Keratinocyte (primary cell): ENCODE measurements around the gene CTDSP2.

ENCODE experiments used
- CTCF ChIP-seq, 3 experiments: IDR thresholded peaks in 1 of 3; conservative IDR thresholded peaks in 1 of 3; optimal IDR thresholded peaks in 1 of 3; 2 replicates in 2 of 3; 3 replicates in 1 of 3; pipeline versions ENCODE3 to v1.5.1; 2011; ENCODE audit warnings: low read length in 3 of 3, mild to moderate bottlenecking in 3 of 3, moderate library complexity in 2 of 3, control low read depth in 1 of 3, inconsistent platforms in 1 of 3; ENCODE audit not compliant: insufficient read depth in 2 of 3; ENCODE audit errors: extremely low read depth in 1 of 3
- EZH2 ChIP-seq: IDR thresholded peaks from one replicate; pipeline ENCODE4 v1.6.1; 2012; ENCODE audit warnings: inconsistent platforms, mild to moderate bottlenecking, low read length, moderate library complexity

- TF ChIP-seq CTCF (optimal IDR thresholded peaks at IDR 0.05 in 1 of 3, IDR thresholded peaks at IDR 0.05 in 1 of 3, conservative IDR thresholded peaks at IDR 0.05 in 1 of 3; ENCODE audit: extremely low read depth in 1 of 3, insufficient read depth in 2 of 3, low read length in 3 of 3) (no peak), EZH2 (no peak)
These were observed 5.8 kb downstream of the CTDSP2 start for GRCh38 chr12:57840726-57841125.
